Measurements from ENCODE around the gene ZNF77.
A peak's percentile ranks its signal among the peaks of the same experiment; 100 is the strongest.
"Not testable (repeated sequence)": the region's sequence is repeated elsewhere in the genome, so short reads cannot be mapped to it uniquely, and the experiment has no call there.

ZNF77 gene

GRCh38 chr19:2970201-2970835 is 25.5 kb upstream of the ZNF77 start:
- DNase-seq (ENCODE audit: low read depth in 3 of 3): no peak

GRCh38 chr19:2969104-2969504 is 24.3 kb upstream of the ZNF77 start:
- no peak for DNase-seq (ENCODE audit: low read depth in 3 of 3)

- no peak for DNase-seq (ENCODE audit: low read depth in 3 of 3)
Measured at GRCh38 chr19:2967972-2968371, 23.2 kb upstream of the ZNF77 start.

- no peak for DNase-seq (ENCODE audit: low read depth in 3 of 3)
Measured at GRCh38 chr19:2964874-2965273, 20.1 kb upstream of the ZNF77 start.

- DNase-seq (ENCODE audit: low read depth in 3 of 3): not testable (repeated sequence)
Measured at GRCh38 chr19:2963631-2964030, 18.9 kb upstream of the ZNF77 start.

GRCh38 chr19:2963122-2963521 is 18.4 kb upstream of the ZNF77 start:
- no peak for DNase-seq (ENCODE audit: low read depth in 3 of 3)

GRCh38 chr19:2962018-2962670 is 17.4 kb upstream of the ZNF77 start:
- peak in 1 of 3 donors; percentile 39 for DNase-seq (ENCODE audit: low read depth in 3 of 3)

GRCh38 chr19:2960120-2960519 is 15.3 kb upstream of the ZNF77 start:
- DNase-seq (ENCODE audit: low read depth in 3 of 3): no peak

- no peak for DNase-seq (ENCODE audit: low read depth in 3 of 3)
Measured at GRCh38 chr19:2957160-2957559, 12.4 kb upstream of the ZNF77 start.

- no peak for DNase-seq (ENCODE audit: low read depth in 3 of 3)
Measured at GRCh38 chr19:2952953-2953481, 8.2 kb upstream of the ZNF77 start.

- DNase-seq (ENCODE audit: low read depth in 3 of 3): peak; percentile 100
Measured at GRCh38 chr19:2950286-2951124, 5.7 kb upstream of the ZNF77 start.

- no peak for DNase-seq (ENCODE audit: low read depth in 3 of 3)
Measured at GRCh38 chr19:2949939-2950285, 5.1 kb upstream of the ZNF77 start.

GRCh38 chr19:2945575-2946184 is 909 bp upstream of the ZNF77 start:
- DNase-seq (ENCODE audit: low read depth in 3 of 3): no peak

GRCh38 chr19:2944403-2944774 is 382 bp downstream of the ZNF77 start:
- DNase-seq (ENCODE audit: low read depth in 3 of 3): no peak

GRCh38 chr19:2942928-2943640 is 1.7 kb downstream of the ZNF77 start:
- DNase-seq (ENCODE audit: low read depth in 3 of 3): no peak

GRCh38 chr19:2935863-2936262 is 8.9 kb downstream of the ZNF77 start:
- not testable (repeated sequence) for DNase-seq (ENCODE audit: low read depth in 3 of 3)

- DNase-seq (ENCODE audit: low read depth in 3 of 3): no peak
Measured at GRCh38 chr19:2933490-2933910, 11.3 kb downstream of the ZNF77 start.

- DNase-seq (ENCODE audit: low read depth in 3 of 3): no peak
Measured at GRCh38 chr19:2927032-2927430, 17.7 kb downstream of the ZNF77 start.

GRCh38 chr19:2926341-2927031 is 18.3 kb downstream of the ZNF77 start:
- no peak for DNase-seq (ENCODE audit: low read depth in 3 of 3)

GRCh38 chr19:2923510-2923909 is 21.3 kb downstream of the ZNF77 start:
- DNase-seq (ENCODE audit: low read depth in 3 of 3): no peak

GRCh38 chr19:2922987-2923386 is 21.8 kb downstream of the ZNF77 start:
- DNase-seq (ENCODE audit: low read depth in 3 of 3): no peak

Measured in stimulated activated CD4-positive, alpha-beta T cell treated with anti-CD3 and anti-CD28 coated beads, TNF-alpha, amount 100 ng/mL, for 48 hours (primary cell).